ENCODE data around the gene EXOSC7. TPM values are rescaled to one million over a fixed set of nuclear protein-coding genes. Genes with fewer than 3 reads are reported as not detected.

The EXOSC7 gene
- total RNA-seq, 2 donors from 2014 or later = 24.9 to 35.6 TPM

GRCh38 chr3:44931791-44932190 is 44.3 kb upstream of the EXOSC7 start:
- no peaks in the 10 kb centered on the region for H3K27me3 ChIP-seq
- H3K9me3 ChIP-seq = no peaks in the 10 kb centered on the region
- no peak overlapping the region for H3K4me3 ChIP-seq
- no peaks in the 10 kb centered on the region for H3K4me1 ChIP-seq
- H3K9ac ChIP-seq (ENCODE audit: low read depth in 2 of 2, low read length in 2 of 2) = no peak overlapping the region
- no peak for DNase-seq
- H3K27ac ChIP-seq = no peak overlapping the region
- H3K36me3 ChIP-seq = peaks cover 7% of the 10 kb centered on the region
- TF ChIP-seq CTCF (IDR thresholded peaks at IDR 0.05) = no peak
- intact Hi-C loops (cut with DNase I) = no loop called here

- H3K27ac ChIP-seq = no peak overlapping the region
- H3K4me3 ChIP-seq = no peak overlapping the region
- DNase-seq = no peak
- no peaks in the 10 kb centered on the region for H3K4me1 ChIP-seq
- H3K9ac ChIP-seq (ENCODE audit: low read depth in 2 of 2, low read length in 2 of 2) = no peak overlapping the region
- no peaks in the 10 kb centered on the region for H3K9me3 ChIP-seq
- no peak for TF ChIP-seq CTCF (IDR thresholded peaks at IDR 0.05)
- peaks cover 7% of the 10 kb centered on the region for H3K36me3 ChIP-seq
- intact Hi-C loops (cut with DNase I) = no loop called here
- no peaks in the 10 kb centered on the region for H3K27me3 ChIP-seq
Observed at GRCh38 chr3:44932271-44932670, 43.8 kb upstream of the EXOSC7 start.

DNA sequence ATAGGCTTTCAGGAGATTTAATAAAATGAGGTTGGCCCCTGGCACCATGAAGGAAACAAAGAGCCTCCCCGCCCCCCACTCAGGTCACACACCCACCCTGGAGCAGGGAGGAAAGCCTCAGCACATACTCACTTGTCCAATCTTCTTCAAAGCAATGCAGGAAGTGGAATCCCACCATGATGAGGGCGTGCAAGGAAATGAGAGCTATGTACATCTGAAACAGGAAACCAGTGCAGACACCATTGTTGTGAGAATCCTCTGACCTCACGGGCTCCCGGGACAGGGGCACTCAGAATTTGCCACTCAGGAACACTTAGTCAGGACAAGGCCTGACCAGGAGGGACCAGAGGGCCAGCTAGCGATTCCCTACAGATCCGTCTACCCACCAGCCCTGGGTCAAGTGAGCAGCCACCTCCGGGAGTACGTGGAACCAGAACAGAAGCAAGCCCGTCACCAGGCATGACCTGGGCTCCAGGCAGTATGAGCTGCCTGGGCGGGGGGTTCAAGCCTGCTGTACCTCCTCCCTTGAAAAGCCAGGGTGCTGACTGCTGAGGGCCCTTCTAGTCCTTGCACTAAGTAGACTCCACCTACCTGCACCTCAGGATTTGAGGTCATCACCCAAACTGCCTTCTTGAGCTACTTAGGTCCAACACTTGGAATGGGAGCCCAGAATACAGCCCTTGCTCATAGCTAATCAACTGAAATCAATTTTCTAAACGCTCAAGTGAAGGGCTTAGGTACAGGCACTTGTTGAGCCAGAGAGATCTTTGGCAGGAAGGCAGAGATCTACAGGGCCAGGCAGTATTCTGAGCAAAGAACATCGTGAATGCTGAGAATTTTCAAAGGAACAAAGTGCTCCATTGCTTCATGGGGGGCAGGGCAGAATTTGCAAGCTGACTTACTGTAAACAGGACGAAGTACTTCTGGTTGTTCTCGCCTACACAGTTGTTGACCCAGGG is 42.8 kb upstream of the EXOSC7 start:
- no peak overlapping the region for H3K27ac ChIP-seq
- no peaks in the 10 kb centered on the region for H3K27me3 ChIP-seq
- intact Hi-C loops (cut with DNase I) = no loop called here
- H3K4me3 ChIP-seq = no peak overlapping the region
- TF ChIP-seq CTCF (IDR thresholded peaks at IDR 0.05) = no peak
- H3K4me1 ChIP-seq = no peaks in the 10 kb centered on the region
- no peak for DNase-seq
- H3K36me3 ChIP-seq = peaks cover 7% of the 10 kb centered on the region
- no peak overlapping the region for H3K9ac ChIP-seq (ENCODE audit: low read depth in 2 of 2, low read length in 2 of 2)
- no peaks in the 10 kb centered on the region for H3K9me3 ChIP-seq

DNA sequence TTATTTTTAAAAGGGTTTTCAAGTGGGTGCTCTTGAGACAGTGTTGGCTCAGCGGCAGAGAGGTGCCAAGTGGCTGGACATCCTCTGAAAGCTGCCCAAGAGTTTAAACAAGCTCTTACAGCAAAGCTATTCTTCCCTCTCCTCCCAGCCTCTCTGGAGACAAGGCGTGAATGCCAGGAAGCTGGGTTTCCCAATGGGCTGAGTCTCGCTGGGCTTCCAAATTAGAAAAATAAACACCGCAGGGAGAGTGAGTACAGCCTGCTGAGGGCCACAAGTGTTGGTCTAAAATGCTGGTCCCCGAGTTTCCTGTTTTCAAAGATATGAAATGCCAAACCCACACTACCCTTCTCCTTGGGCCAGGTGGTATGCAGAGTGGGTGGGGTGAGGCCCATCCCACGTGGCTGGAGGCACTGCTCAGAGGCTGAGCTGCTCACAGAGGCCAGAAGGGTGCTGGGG is 36.4 kb upstream of the EXOSC7 start:
- H3K4me1 ChIP-seq = no peaks in the 10 kb centered on the region
- no peak overlapping the region for H3K4me3 ChIP-seq
- H3K27ac ChIP-seq = no peak overlapping the region
- no peak overlapping the region for H3K9ac ChIP-seq (ENCODE audit: low read depth in 2 of 2, low read length in 2 of 2)
- no peaks in the 10 kb centered on the region for H3K9me3 ChIP-seq
- no peak for DNase-seq
- TF ChIP-seq CTCF (IDR thresholded peaks at IDR 0.05) = no peak
- intact Hi-C loops (cut with DNase I) = no loop called here
- H3K27me3 ChIP-seq = no peaks in the 10 kb centered on the region
- peaks cover 7% of the 10 kb centered on the region for H3K36me3 ChIP-seq

DNA sequence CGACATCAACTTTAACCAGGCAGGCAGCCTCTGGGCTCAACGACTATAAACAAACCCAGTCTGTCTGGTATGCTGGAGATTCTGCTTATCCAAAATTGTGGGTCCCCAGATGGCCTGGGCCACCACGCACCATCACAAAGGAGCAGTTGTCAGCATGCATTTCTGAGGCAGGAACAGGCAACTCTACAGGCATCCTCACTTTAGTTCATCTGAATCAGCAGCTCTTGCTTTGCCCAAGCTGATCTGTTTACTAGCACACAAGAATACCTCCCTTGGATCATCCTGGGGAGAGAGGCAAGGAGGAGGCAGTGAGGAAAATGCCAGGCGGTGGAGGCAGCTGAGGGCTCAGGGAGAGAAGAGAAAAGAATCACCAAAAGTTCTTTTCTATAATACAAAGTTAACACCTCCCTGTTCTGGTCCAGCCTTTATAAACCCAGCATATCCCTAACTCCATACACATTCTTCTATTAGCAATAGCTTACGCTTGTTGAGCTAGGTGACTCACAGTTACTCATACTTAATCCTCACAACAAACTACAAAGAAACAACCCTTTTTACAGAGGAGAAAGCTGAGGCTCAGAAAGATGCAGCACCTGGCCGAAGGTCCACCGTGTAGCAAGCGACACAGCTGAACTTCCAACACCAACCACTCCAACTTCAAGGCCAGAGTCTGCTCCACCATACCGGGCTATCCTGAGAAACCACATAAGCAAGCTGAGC is 33.7 kb upstream of the EXOSC7 start:
- Histone ChIP-seq H3K4me1 (no peaks in the 10 kb centered on the region), H3K27me3 (no peaks in the 10 kb centered on the region), H3K27ac (no peak overlapping the region), H3K36me3 (peaks cover 7% of the 10 kb centered on the region), H3K9ac (ENCODE audit: low read depth in 2 of 2, low read length in 2 of 2) (no peak overlapping the region), H3K4me3 (no peak overlapping the region), H3K9me3 (no peaks in the 10 kb centered on the region)
- no peak for TF ChIP-seq CTCF (IDR thresholded peaks at IDR 0.05)
- intact Hi-C loops (cut with DNase I) = no loop called here
- no peak for DNase-seq

Data from colonic mucosa (tissue), 4 donors.